Measurements from ENCODE around the gene MMD.
A peak's percentile ranks its signal among the peaks of the same experiment; 100 is the strongest.
"Not testable (repeated sequence)": the region's sequence is repeated elsewhere in the genome, so short reads cannot be mapped to it uniquely, and the experiment has no call there.

MMD gene

DNA sequence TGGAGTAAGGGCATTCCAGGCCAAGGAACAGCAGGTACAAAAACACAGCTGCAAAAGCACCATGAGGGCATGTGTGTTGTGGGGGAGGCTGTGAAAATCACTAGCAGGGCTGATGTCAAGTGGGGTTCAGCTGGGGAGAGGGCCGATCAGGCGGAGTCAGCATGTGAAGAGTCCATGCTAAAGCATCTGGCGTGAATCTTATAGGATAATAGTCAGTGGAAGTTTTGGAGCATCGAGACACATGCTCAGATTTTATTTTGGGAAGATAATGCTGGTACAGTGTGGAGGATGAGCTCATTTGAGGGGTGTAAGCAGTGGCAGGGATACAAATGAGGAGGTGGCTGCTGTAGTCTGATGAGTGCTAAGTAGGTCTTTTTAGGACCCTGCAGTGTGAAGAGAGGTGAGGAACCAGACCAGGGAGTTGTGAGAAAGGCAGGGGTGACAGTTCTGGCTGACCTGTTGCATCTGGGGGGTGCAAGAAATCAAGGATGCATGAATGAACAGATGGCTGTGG is 30.3 kb downstream of the MMD start:
- no peak for DNase-seq

DNA sequence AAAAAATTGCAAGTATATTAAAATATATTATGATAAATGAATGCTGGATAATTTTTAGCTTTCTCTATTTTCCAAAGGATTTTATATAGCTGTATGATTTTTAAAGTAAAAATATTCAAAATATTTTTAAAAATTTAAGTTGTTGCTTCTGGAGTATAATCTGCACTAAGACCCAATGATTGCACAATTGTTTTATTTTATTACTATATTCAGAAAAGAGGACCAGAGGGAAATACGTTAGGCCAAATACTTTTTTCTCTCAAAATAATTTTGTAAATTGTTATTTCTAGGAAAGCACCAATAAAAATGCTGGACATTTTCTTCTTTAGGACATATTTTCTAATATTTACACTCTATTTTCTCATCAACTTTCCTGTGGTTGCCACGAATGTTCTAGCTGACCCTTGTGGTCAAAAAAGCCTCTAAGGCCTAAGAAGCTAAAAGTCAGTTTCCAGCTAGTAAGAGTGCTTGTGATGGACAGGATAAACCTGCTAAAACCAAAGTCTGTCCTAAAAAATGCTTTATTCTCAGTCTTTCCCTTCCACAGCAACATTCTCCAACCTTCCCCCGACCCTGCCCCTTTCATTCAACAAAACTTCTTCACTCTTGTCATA is 31.2 kb downstream of the MMD start:
- no peak for DNase-seq

DNA sequence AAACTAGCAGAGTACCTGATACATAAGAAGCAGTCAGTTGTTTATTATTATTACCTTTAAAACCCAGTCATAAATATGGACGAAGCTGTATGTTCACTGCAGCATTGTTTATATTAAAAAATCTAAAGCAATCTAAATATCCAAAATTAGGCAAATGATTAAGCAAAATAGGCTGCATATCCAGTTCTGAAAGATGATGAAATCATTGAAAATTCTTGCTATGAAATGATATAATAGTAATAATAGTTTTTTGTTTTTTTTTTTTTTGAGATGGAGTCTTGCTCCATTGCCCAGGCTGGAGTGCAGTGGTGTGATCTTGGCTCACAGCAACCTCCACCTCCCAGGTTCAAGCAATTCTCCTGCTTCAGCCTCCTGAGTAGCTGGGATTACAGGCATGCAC is 31.9 kb downstream of the MMD start:
- not testable (repeated sequence) for DNase-seq

DNA sequence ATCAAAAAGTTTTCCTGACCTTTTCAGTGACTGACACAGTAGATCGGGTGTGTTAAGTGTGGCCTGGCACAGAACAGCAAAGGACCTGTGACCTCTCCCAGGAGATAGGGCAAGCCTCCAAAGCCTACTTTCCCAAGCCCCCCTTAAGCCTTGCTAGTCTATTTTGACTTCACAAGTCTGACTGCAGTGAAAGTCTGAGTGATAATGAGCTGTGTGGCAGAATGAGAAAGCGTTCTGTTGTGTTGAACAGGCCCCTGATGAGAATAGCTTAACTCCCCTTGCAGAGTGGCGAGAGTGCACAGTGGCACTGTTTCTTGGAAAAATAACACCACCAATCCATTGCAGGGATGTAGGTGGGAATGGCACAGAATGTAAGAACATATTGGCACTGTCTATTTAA is 32.8 kb downstream of the MMD start:
- DNase-seq: no peak

DNA sequence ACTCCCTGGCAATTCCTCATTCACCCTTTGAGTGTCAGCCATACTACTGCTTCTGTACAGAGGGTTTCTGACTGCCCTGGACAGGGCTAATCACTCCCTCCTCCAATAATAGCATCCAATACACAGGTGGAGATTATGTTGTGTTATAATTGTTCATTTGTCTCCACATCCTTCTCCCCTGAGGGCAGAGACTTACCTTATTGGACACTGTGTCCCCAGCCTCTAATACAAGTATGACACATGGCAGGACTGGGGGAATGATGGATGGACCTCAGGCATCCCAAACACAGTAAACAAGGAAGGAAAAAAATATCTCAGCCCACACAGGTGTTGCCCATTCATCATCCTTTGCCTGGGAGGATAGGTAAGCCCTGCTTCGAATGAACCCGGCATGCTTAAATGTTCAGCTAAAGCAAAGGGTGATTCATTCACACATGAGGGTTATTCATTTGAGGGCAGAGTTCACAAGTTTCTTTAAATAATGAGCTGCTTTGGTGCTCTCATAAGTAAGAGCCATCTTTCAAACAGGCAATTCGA is 34.8 kb downstream of the MMD start:
- no peak for DNase-seq

DNA sequence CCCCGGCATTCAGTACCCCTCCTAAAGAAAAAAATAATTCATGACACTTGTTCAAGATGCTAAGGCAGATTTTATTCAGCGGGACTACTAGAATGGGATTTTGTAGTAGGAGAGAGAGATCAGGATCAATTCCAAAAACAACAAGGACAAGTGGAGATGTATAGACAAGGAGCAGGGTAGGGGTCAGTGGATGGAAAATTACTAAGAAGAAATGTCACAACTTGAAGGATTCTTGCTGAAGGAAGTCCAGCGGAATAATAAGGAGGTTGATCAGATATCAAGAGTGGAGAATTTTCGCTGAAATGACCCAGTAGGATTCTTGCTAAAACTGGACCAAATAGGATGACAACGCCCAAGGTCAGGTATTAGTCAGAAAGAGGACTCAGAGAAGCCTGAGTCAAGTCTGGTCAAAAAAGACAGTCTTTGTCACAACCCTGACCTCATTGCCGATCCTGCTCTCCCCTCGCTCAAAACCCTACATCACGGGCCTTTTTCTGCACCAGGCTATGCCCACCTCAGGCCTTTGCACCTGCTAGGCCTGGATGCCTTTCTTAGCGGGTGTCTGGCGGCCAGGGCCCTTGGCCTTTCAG is 36.9 kb downstream of the MMD start:
- no peak for DNase-seq

DNA sequence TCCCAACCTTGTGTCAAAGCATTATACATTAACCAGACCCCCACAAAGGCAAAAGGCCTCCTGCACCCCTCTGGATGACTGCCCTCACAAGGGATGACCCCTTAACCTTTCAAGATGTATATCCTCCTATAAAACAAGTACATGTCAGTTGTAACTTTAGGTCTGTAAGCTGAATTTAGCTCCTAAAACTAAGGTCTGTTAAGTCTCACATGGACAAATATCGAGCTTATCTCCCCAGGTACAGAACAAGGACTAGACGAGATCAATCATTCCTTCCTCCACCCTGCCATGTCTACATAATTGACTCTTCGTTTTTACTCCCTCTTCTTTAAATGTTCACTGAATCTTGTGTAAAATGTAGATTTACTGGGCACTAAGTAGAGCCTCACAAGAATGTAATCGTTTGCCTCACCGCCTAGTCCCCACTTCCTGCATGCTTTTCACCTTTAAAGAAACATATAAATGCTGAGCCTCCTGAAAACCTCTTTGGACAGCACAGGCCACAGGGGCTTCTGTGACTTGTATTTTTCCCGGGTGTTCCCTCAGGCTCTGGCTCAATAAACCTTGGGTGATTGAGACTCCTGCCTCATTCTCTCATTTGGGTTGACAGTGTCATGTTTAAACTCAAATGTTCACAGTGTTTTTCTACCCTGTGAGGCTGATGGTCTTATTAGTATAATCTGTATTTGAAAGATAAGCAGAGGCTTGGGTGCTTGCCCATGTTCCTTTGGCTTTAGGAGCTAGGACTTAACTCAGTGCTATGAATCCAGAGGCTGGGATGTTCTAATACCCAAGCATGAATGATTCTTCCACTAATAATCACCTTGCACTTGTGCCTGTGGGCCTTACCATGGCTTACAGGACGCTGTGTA is 37.6 kb downstream of the MMD start:
- no peak for DNase-seq

DNA sequence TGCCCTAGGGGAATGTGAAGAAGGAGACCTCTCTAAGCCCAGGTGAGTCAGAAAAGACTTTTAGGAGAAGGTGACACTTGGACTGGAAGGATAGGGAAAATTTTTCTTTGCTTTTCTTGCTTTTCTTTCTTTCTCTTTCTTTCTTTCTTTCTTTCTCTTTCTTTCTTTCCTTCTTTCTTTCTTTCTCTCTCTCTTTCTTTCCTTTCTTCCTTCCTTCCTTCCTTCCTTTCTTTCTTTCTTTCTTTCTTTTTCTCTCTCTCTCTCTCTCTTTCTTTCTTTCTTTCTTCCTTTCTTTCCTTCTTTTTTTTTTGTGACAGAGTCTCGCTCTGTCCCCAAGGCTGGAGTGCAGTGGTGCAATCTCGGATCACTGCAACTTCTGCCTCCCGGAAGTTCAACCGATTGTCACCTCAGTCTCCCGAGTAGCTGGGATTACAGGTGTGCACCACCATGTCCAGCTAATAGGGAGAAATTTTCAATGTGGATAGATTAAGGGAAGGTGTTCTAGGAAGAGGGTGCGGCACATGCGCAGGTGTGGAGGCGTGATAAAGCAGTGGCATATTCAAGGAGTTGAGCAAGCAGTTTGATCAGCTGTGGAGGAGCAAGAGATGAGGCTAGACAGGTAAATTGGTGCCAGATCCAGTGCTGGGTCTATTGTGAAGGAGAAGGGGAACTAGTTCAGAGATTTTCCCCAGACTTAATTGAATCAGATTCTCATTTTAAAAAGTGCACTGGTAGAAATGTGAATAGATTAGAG is 40.4 kb downstream of the MMD start:
- DNase-seq: no peak

DNA sequence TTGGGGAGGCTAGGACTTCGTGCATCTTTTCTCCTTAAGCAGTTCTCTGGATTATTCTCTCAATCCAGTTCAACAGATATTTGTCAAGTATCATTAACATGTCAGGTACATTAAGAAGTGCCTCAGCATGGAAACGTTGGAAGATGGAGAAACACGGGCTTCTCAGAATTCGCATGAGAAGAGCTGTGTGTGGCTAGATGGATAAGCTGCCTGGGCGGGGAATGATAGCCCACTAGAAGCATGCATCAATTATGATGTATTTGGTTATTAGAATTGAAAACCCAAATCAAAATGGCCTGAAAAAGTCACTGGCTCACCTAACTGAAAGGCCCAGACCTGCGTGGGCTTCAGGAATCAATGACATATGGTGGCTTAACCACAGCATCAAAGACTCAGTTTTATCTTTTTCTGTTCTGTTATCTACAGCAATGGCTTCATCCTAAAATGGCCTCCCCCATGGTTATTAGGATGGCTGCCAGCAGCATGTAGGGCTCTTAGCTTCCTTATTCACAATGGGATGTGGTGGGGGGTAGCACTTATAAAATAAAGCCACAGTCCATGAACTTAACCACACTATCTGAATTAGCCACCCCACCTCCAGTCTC is 43.9 kb downstream of the MMD start:
- DNase-seq: no peak

DNA sequence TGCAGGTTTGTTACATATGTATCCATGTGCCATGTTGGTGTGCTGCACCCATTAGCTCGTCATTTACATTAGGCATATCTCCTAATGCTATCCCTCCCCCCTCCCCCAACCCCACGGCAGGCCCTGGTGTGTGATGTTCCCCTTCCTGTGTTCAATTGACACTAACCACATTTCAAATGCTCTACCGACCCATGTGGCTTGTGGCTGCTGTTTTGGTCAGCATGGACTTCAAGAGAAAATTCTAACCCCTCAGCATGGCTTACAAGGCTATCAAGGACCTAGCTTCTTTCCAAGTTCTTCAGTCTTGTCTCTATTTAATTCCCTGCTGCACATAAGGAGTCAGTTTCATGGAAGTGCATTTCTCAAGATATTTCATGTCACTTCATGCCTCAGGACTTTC is 52.9 kb downstream of the MMD start:
- DNase-seq: no peak

DNA sequence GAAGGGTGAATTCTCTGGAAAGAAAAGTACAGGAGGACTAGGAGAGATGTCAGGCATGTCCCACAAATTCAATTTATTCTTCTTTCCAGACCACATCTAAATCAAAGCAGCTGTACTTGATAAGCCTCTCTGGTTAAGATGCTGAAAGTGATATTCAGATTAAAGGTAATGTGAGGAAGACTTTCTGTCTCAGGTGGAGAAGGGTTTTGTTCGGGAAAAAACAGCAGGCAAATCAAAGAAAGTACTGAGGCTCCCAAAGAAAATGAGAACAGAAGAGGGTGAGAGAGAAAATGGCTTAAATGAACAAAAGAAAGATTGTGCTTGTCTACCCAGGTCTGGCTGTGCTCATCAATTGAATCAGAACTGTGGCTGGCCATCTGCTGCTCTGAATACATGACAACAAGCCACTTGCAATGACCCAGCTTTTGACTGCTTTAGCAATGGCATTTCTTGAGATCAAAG is 55.6 kb downstream of the MMD start:
- no peak for DNase-seq

DNA sequence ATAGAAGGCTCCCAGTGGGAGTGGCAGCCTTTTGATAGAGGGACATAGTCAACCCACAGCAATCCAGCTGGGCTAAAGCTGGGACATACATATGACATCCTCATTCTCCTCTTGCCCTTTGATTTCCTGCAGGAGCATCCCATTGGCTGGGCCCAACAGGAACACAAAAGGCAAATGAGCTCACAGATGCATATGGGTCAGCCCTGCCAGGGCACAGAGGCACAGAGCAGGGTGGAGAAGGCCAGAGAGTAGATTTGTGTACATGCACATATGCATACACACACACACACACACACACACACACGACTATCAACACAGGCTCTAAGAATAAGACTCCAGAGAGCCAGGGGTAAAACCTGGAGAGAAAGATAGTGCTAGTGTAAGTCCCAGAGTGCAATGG is 58.6 kb downstream of the MMD start:
- no peak for DNase-seq

DNA sequence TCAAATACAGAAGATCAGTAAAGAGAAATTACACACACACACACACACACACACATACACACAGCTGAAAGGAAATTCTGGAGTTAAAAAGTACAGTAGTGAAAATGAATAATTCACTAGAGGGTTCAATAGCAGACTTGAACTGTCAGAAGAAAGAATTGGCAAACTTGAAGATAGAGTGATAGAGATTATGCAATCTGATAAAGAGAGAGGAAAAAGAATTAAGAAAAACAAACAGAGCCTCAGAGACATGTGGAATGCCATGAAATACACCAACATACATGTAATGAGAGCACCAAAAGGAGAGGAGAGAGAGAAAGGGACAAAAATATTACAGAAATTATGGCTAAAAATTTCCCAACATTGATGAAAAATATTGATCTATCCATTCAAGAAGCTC is 60.7 kb downstream of the MMD start:
- DNase-seq: no peak

DNA sequence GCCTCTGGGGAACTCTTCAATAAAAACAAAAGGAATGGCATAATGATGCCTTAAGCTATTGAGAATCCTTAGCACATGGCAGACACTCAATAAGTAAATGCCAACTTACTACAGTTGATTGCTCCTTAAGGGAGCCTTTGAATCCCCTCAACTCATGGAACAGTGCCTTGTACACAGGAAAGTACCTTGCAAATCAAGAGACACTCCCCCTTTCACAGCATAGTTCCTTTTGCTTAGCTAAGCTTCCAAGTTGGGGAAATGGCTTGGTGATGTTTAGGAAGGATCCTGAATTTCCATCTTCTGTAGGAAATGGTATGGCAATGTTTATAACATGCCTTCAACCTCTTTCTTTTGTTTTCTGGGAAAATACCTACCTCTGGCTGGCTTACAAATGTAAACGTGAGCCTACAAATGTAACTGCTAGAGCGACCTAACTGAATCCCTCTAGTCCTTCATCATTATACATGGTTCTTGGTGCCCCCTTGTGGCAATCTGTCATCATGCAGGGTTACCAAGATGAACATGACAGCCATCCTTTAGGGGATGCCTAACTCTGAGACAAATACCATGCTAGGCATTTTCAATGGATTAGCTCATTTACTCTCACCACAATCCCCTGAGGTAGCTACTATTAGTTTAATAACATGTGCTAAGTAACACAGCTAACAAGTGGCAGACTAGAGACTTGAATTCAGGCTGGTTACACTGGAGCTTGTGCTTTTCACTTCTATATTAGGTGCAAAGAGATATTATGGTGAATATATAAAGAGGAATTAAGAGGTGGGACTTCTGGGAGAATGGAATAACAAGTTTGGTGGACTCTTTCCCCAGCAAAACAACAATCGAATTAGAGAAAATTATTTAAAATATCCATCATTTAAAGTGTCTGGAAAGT is 65.0 kb downstream of the MMD start:
- DNase-seq: peak; percentile 66

DNA sequence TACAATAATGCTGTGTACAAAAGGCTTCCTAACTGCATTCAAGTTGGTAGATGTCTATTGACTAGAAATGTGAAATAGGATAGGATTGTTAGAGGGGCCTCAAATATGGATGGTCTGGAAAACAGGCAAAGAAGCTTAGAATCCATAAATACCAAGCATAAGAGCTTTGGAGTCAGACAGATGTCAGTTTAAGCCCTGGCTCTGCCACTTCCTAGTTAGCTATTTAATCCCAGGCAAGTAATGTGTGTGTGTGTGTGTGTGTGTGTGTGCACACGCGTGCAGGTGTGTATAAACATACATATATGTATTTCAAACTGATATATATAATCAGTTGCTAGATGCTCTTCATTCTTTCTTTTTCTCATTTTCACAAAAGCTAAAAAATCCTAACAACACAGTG is 66.7 kb downstream of the MMD start:
- no peak for DNase-seq

DNA sequence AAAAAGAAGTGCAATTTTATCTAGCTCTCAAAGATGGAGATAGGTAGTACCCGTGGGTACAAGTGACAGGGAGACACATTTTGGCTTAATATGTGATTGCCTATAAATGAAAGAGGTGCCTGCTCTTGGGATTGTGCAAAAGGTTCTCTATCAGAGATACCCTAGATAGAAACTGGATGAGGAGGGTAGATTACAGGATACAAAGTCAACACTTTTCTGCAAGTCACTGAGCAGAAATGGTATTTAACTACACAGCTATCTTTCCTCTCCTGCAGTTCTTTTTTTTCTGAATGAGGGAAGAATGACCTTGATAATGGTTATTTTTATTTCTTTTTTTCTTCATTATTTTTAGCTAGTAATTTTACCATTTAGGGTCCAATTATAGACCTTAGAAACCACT is 67.6 kb downstream of the MMD start:
- DNase-seq: no peak

DNA sequence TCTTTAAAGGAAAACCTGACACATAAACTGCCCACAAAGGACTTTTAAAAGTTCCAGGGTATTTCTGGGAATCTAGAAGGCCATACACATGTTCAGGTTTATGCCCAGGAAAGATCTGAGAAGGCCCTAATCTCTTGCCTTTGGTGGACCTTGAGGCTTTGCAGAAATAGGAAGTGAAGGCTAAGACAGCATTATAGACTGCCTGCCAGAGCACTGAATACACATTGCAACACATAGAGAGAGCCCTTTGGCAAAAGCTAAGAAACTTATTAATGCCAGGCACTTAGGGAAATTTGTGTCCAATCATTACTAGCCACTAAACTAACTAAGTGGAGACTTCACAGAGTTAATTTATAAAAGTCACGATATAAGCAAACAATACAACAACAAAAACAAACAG is 70.4 kb downstream of the MMD start:
- no peak for DNase-seq

DNA sequence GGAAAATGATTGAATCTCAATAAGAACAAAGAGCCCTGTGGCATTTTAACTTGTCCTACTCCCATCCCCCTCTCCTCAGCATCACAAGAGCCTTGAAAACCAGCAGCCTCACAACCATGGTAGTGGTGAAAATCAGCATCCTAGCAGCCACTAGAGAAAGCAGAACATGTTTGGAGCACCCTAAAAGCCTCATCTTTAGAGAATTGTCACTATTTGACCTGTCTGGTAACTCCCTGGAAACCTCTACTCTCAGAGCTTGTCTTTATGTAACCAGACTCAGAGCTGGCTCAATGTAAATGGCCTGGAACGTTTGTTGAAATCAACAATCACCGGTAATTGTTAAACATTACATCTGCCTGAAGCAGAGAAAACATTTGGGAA is 70.8 kb downstream of the MMD start:
- no peak for DNase-seq

DNA sequence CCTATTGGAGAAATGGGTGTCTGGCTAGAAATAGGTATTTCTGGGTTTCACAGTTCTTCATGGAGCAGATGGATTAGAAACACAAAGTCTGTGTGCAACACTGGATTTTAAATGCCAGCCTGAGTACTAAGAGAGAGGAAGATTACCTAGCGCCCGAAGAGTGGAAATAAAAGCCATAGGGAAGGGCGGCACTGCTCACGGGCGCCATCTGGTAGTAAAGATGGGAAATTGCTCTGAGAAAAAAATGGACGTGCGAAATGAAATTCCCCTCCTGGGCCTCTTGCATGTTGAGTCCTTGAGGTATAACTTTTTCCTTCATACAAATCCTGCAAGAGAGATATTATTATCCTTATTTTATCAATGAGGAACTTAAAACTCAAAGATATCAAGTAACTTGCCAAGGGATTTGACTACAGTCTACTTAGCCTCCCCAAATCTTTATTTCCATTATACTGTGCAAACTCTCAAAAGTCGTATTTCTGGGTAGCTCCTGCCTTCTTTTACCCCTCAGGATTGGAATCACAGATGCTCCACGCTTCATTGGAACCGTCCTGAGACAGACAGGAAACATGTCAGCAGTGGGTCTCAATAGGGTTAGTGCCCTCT is 72.8 kb downstream of the MMD start:
- peak; percentile 13 for DNase-seq

DNA sequence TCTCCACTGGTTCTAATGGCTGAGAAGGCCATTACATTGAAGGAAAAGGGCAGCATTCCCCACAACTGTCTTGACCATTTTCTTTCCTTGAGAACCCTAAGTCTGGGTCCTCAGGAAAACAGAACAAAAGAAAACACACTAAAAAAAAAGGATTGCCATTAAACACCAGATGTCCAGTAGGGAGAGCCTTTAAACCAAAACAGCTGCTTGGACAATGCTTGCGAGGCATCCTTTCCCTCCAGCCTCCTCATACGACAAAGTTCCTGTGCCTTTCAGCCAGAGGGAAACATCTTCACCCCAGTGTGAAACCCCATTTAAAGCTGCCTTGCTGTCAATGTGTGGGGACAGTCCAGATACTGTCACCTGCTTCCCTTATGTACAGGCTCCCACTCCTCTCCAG is 74.3 kb downstream of the MMD start:
- no peak for DNase-seq

DNA sequence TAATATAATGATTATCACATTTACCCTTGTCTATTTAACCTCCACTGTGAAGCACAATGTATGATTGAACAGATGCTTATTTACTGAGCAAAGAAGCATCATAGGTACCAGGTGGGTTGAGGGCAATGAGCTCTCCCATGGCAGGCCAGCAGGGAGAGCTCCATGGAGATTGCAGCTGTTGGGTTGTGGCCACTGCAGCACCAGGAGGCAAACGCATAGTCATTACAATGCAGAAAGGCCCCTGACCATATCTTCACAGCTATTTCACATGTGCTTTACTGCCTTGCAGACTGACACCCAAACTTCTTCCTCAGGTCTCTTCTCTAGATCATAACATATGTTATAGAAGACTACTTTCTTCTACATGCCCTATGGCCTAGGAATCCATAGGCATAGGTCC is 75.0 kb downstream of the MMD start:
- no peak for DNase-seq

All from NCI-H446 treated with DMSO at 0.1 percent for 48 hours (cell line).